Tibial artery (tissue), 4 donors: ENCODE measurements around the gene PLIN4.

Experiments
- DNase-seq, 2 donors: peaks; one replicate each; pipeline ENCODE4 v3.0.0-alpha.2; 2019
- H3K27ac ChIP-seq, 2 donors: fragments of 200-600 bp; sonication (generic) in 1 of 2; 1 replicate in 1 of 2; 2 replicates in 1 of 2; pipeline ENCODE4 v1.5.1; 2018 to 2019; ENCODE audit warnings: mild to moderate bottlenecking in 1 of 2
- H3K27me3 ChIP-seq, 2 donors: fragments of 200-600 bp; sonication (generic) in 1 of 2; one replicate each; pipeline versions ENCODE4 v1.5.1 to v1.6.0; 2016 to 2019
- H3K36me3 ChIP-seq, 3 donors: fragments of 200-600 bp; sonication (generic) in 2 of 3; one replicate each; pipeline ENCODE4 v1.5.1; 2016 to 2019; ENCODE audit warnings: mild to moderate bottlenecking in 2 of 3
- H3K4me1 ChIP-seq, 4 donors: fragments of 200-600 bp; sonication (generic) in 2 of 4; 1 replicate in 3 of 4; 2 replicates in 1 of 4; pipeline ENCODE4 v1.5.1; 2016 to 2019
- H3K4me3 ChIP-seq, 2 donors: fragments of 200-600 bp; sonication (generic) in 1 of 2; 1 replicate in 1 of 2; 2 replicates in 1 of 2; pipeline ENCODE4 v1.5.1; 2018 to 2019; ENCODE audit warnings: mild to moderate bottlenecking in 2 of 2
- H3K9me3 ChIP-seq, 3 donors: fragments of 200-600 bp; sonication (generic) in 1 of 3; one replicate each; pipeline ENCODE4 v1.5.1; 2016 to 2019
- CTCF ChIP-seq, 2 experiments: fragments of 200-600 bp in 1 of 2; fragments of 450-650 bp in 1 of 2; IDR thresholded peaks; one replicate each; pipeline ENCODE4 v1.5.1; 2017 to 2019; ENCODE audit warnings: antibody characterized with exemption in 2 of 2, mild to moderate bottlenecking in 1 of 2, moderate library complexity in 1 of 2
- intact Hi-C: fragments of 100-400 bp; cut with DNase I; formaldehyde crosslinking; loops from one replicate; pipeline ENCODE4 v1.15.0; 2023; ENCODE audit warnings: low total_unique reads

PLIN4 gene

GRCh38 chr19:4519172-4519496 is 848 bp upstream of the PLIN4 start:
- H3K4me3 ChIP-seq, result no peak overlapping the region
- peaks cover 0 to 49% of the 10 kb centered on the region in 2 donors for H3K27me3 ChIP-seq
- H3K4me1 ChIP-seq, result peaks cover 0 to 16% (median 10%) of the 10 kb centered on the region in 4 donors
- TF ChIP-seq CTCF (IDR thresholded peaks at IDR 0.05), result no peak
- no peak overlapping the region for H3K27ac ChIP-seq
- H3K36me3 ChIP-seq, result no peaks in the 10 kb centered on the region
- intact Hi-C loops, result no loop called here
- no peaks in the 10 kb centered on the region for H3K9me3 ChIP-seq
- no peak for DNase-seq

GRCh38 chr19:4517451-4518057 is 732 bp downstream of the PLIN4 start:
- no peak overlapping the region for H3K27ac ChIP-seq
- no peak for DNase-seq
- H3K36me3 ChIP-seq, result no peaks in the 10 kb centered on the region
- TF ChIP-seq CTCF (IDR thresholded peaks at IDR 0.05), result no peak
- H3K27me3 ChIP-seq, result peaks cover 0 to 40% of the 10 kb centered on the region in 2 donors
- H3K4me1 ChIP-seq, result peaks cover 0 to 16% (median 10%) of the 10 kb centered on the region in 4 donors
- no peaks in the 10 kb centered on the region for H3K9me3 ChIP-seq
- peak overlapping the region in 1 of 2 donors; percentile 31 for H3K4me3 ChIP-seq
- intact Hi-C loops, result no loop called here

DNA sequence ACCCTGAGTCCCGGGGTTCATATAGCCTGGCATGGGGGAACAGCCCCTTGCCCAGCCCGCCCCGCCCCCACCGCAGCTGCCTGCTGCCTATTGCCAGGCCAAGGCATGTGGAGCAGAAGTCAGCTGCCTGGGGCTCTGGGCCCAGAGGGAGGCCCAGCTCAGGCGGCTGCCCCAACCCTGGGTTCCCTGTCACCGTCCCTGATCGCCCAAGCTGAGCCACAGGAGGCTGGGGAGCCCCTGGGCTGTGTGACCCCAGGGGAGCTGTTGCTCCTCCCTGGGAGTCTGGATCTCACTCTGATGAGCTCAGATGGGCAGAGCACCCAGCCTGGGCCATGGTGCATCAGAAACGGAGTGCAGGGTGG is 1.4 kb downstream of the PLIN4 start:
- Histone ChIP-seq H3K4me1 (peaks cover 0 to 16% (median 10%) of the 10 kb centered on the region in 4 donors), H3K27ac (no peak overlapping the region), H3K9me3 (no peaks in the 10 kb centered on the region), H3K4me3 (no peak overlapping the region), H3K27me3 (peaks cover 0 to 40% of the 10 kb centered on the region in 2 donors), H3K36me3 (no peaks in the 10 kb centered on the region)
- intact Hi-C loops, result no loop called here
- no peak for TF ChIP-seq CTCF (IDR thresholded peaks at IDR 0.05)
- no peak for DNase-seq

DNA sequence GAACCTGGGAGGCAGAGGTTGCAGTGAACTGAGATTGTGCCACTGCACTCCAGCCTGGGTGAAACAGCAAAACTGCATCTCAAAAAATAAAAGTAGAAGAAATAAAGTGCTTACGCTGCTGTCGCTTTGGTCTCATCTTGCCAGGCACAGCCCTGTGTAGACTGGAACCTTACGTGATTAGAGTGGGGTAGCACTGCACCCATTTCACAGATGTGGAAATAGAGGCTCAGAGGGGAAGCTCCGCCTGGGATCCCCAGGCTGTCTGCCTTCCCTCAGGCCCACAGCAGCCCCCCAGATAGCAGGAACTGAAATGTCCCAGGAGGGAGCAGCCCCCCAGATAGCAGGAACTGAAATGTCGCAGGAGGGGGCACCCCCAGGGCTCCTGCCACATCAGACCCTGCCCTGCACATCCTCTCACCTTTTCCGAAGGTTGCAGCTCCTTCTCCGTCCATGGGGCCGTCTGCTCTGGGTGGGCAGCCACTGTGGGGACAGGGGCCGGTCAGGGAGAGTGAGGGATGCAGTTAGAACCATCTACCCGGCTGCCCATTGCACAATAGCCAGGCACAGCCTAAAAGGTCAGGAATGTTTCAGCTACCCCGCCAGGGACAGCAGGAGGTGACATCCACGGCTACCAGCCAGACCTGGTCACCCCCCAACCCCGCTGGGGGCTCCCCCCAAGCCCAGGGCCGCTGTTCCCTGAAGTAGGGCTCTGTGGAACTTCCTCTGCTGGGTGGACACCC is 1.9 kb downstream of the PLIN4 start:
- Histone ChIP-seq H3K36me3 (no peaks in the 10 kb centered on the region), H3K27ac (no peak overlapping the region), H3K9me3 (no peaks in the 10 kb centered on the region), H3K4me3 (no peak overlapping the region), H3K4me1 (peaks cover 0 to 16% (median 10%) of the 10 kb centered on the region in 4 donors), H3K27me3 (peaks cover 0 to 40% of the 10 kb centered on the region in 2 donors)
- intact Hi-C loops, result no loop called here
- TF ChIP-seq CTCF (IDR thresholded peaks at IDR 0.05), result no peak
- no peak for DNase-seq

DNA sequence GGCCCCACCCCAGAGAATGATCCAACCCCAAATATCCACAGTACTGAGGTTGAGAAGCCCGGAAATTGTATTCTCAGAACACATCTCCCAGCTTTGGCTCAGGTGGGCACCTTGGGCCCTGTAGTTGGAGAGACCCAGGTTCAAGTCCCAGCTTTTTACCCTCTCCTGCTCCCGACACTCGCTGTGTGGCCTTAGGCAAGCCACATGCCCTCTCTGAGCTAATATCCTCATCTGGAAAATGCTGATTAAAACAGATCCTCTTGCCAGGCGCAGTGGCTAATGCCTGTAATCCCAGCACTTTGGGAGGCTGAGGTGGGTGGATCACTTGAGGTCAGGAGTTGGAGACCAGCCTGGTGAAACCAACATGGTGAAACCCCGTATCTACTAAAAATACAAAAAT is 2.6 kb downstream of the PLIN4 start:
- no peak for DNase-seq
- no peak for TF ChIP-seq CTCF (IDR thresholded peaks at IDR 0.05)
- H3K27ac ChIP-seq, result no peak overlapping the region
- no peaks in the 10 kb centered on the region for H3K36me3 ChIP-seq
- intact Hi-C loops, result no loop called here
- H3K27me3 ChIP-seq, result peaks cover 0 to 40% of the 10 kb centered on the region in 2 donors
- peaks cover 0 to 16% (median 10%) of the 10 kb centered on the region in 4 donors for H3K4me1 ChIP-seq
- no peak overlapping the region for H3K4me3 ChIP-seq
- H3K9me3 ChIP-seq, result no peaks in the 10 kb centered on the region
